ENCODE data around the gene PCDH17. TPM values are rescaled to one million over a fixed set of nuclear protein-coding genes. Genes with fewer than 3 reads are reported as not detected.

PCDH17 gene
- total RNA-seq, 1 experiment from 2014 or later, result not detected

DNA sequence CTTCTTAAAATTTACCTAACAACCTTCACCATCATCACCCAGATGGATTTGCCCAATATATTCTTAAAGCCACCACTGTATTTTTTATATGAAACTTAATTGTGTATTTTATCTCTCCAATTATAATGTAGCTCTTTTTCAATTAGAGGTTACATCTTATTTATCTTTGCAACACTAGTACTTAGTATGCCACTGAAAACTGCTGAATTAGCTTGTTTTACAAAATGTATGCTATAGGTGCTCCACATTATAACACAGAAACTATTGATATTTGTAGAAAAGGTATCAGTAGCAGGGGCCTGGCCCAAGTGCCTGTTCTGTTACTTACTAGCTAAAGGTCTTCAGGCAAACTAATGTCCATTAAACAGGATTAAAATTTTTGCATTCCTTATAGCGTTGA lies 35.8 kb upstream of the PCDH17 start:
- Mint-ChIP-seq H3K4me3 (ENCODE audit: low read depth, unreplicated experiment) (no peak overlapping the region), H3K4me1 (ENCODE audit: low read depth, unreplicated experiment) (no peaks in the 10 kb centered on the region), H3K9me3 (ENCODE audit: low read depth, unreplicated experiment) (peaks cover 3% of the 10 kb centered on the region), H3K27ac (ENCODE audit: unreplicated experiment) (no peak overlapping the region), H3K36me3 (ENCODE audit: insufficient read depth, unreplicated experiment) (no peaks in the 10 kb centered on the region), H3K27me3 (ENCODE audit: unreplicated experiment) (no peaks in the 10 kb centered on the region)
- BruUV-seq (replicated peaks), result no TSS peak
- intact Hi-C loops (cut with micrococcal nuclease; ENCODE audit: unreplicated experiment), result no loop called here
- no peak for DNase-seq
- CTCF ChIA-PET, result no interaction called here
- TF ChIP-seq CTCF (IDR thresholded peaks at IDR 0.05; ENCODE audit: unreplicated experiment), result no peak

- Mint-ChIP-seq H3K4me1 (ENCODE audit: low read depth, unreplicated experiment) (no peaks in the 10 kb centered on the region), H3K27ac (ENCODE audit: unreplicated experiment) (no peak overlapping the region), H3K27me3 (ENCODE audit: unreplicated experiment) (no peaks in the 10 kb centered on the region), H3K4me3 (ENCODE audit: low read depth, unreplicated experiment) (no peak overlapping the region), H3K9me3 (ENCODE audit: low read depth, unreplicated experiment) (peaks cover 3% of the 10 kb centered on the region), H3K36me3 (ENCODE audit: insufficient read depth, unreplicated experiment) (no peaks in the 10 kb centered on the region)
- no TSS peak for BruUV-seq (replicated peaks)
- TF ChIP-seq CTCF (IDR thresholded peaks at IDR 0.05; ENCODE audit: unreplicated experiment), result no peak
- intact Hi-C loops (cut with micrococcal nuclease; ENCODE audit: unreplicated experiment), result no loop called here
- CTCF ChIA-PET, result no interaction called here
- no peak for DNase-seq
These were observed 30.0 kb upstream of the PCDH17 start for GRCh38 chr13:57601536-57601935.

- intact Hi-C loops (cut with micrococcal nuclease; ENCODE audit: unreplicated experiment), result no loop called here
- Mint-ChIP-seq H3K27me3 (ENCODE audit: unreplicated experiment) (no peaks in the 10 kb centered on the region), H3K4me1 (ENCODE audit: low read depth, unreplicated experiment) (no peaks in the 10 kb centered on the region), H3K4me3 (ENCODE audit: low read depth, unreplicated experiment) (no peak overlapping the region), H3K36me3 (ENCODE audit: insufficient read depth, unreplicated experiment) (no peaks in the 10 kb centered on the region), H3K27ac (ENCODE audit: unreplicated experiment) (no peak overlapping the region), H3K9me3 (ENCODE audit: low read depth, unreplicated experiment) (no peaks in the 10 kb centered on the region)
- no TSS peak for BruUV-seq (replicated peaks)
- TF ChIP-seq CTCF (IDR thresholded peaks at IDR 0.05; ENCODE audit: unreplicated experiment), result no peak
- CTCF ChIA-PET, result no interaction called here
- no peak for DNase-seq
These were observed 27.1 kb upstream of the PCDH17 start for GRCh38 chr13:57604442-57604841.

GRCh38 chr13:57611969-57612368 lies 19.6 kb upstream of the PCDH17 start:
- H3K9me3 Mint-ChIP-seq (ENCODE audit: low read depth, unreplicated experiment), result no peaks in the 10 kb centered on the region
- no peak overlapping the region for H3K4me3 Mint-ChIP-seq (ENCODE audit: low read depth, unreplicated experiment)
- CTCF ChIA-PET, result no interaction called here
- no peak for TF ChIP-seq CTCF (IDR thresholded peaks at IDR 0.05; ENCODE audit: unreplicated experiment)
- no peaks in the 10 kb centered on the region for H3K27me3 Mint-ChIP-seq (ENCODE audit: unreplicated experiment)
- DNase-seq, result no peak
- no peak overlapping the region for H3K27ac Mint-ChIP-seq (ENCODE audit: unreplicated experiment)
- intact Hi-C loops (cut with micrococcal nuclease; ENCODE audit: unreplicated experiment), result no loop called here
- H3K4me1 Mint-ChIP-seq (ENCODE audit: low read depth, unreplicated experiment), result no peaks in the 10 kb centered on the region
- H3K36me3 Mint-ChIP-seq (ENCODE audit: insufficient read depth, unreplicated experiment), result no peaks in the 10 kb centered on the region
- no TSS peak for BruUV-seq (replicated peaks)

DNA sequence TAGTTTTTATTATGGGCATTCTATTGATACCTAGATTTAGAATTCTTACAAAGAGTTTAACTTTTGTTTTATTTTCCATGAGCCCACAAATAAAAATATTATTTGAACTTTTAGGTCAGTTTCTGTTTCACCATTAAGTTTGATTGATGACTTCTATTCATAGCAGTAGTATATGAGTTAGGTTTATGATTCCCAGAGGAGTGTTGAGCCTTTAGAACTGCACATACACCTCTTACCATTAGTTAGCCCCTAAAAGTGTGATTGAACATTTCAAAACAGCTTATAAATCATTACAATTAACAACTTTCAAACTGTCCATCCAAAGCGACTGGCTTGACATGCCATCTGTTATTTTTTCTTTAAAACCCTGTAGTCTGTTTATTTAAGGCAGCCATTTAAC lies 19.0 kb upstream of the PCDH17 start:
- no peaks in the 10 kb centered on the region for H3K27me3 Mint-ChIP-seq (ENCODE audit: unreplicated experiment)
- CTCF ChIA-PET, result no interaction called here
- H3K4me3 Mint-ChIP-seq (ENCODE audit: low read depth, unreplicated experiment), result no peak overlapping the region
- no TSS peak for BruUV-seq (replicated peaks)
- no peak for TF ChIP-seq CTCF (IDR thresholded peaks at IDR 0.05; ENCODE audit: unreplicated experiment)
- no peaks in the 10 kb centered on the region for H3K4me1 Mint-ChIP-seq (ENCODE audit: low read depth, unreplicated experiment)
- DNase-seq, result no peak
- intact Hi-C loops (cut with micrococcal nuclease; ENCODE audit: unreplicated experiment), result no loop called here
- no peaks in the 10 kb centered on the region for H3K9me3 Mint-ChIP-seq (ENCODE audit: low read depth, unreplicated experiment)
- no peaks in the 10 kb centered on the region for H3K36me3 Mint-ChIP-seq (ENCODE audit: insufficient read depth, unreplicated experiment)
- no peak overlapping the region for H3K27ac Mint-ChIP-seq (ENCODE audit: unreplicated experiment)

Data from Calu3 (cell line).